IPS-15b (cell line): Measurements from ENCODE around the gene NAB2.

Experiments
- H3K27me3 ChIP-seq: one replicate; pipeline ENCODE4 v1.6.1; 2013; ENCODE audit warnings: low read length; ENCODE audit not compliant: control insufficient read depth, insufficient read depth
- H3K36me3 ChIP-seq: one replicate; pipeline ENCODE4 v1.6.1; 2013; ENCODE audit warnings: low read length; ENCODE audit not compliant: control insufficient read depth, insufficient read depth
- H3K4me1 ChIP-seq: one replicate; pipeline ENCODE4 v1.6.1; 2013; ENCODE audit warnings: mild to moderate bottlenecking, low read length; ENCODE audit not compliant: control insufficient read depth, insufficient read depth
- H3K4me3 ChIP-seq: one replicate; pipeline ENCODE4 v1.5.1; 2013; ENCODE audit warnings: low read depth, low read length
- H3K9ac ChIP-seq: one replicate; pipeline ENCODE4 v1.6.1; 2013; ENCODE audit warnings: low read depth, mild to moderate bottlenecking, low read length
- H3K9me3 ChIP-seq: one replicate; pipeline ENCODE4 v1.6.1; 2013; ENCODE audit warnings: mild to moderate bottlenecking, low read length; ENCODE audit not compliant: control insufficient read depth, insufficient read depth

Gene NAB2

GRCh38 chr12:57134949-57135348 is 46.0 kb downstream of the NAB2 start:
- Histone ChIP-seq H3K27me3 (no peaks in the 10 kb centered on the region), H3K9ac (no peak overlapping the region), H3K4me3 (no peak overlapping the region), H3K36me3 (peaks cover 19% of the 10 kb centered on the region), H3K9me3 (no peaks in the 10 kb centered on the region), H3K4me1 (peaks cover 45% of the 10 kb centered on the region)

GRCh38 chr12:57135527-57136326 is 46.8 kb downstream of the NAB2 start:
- Histone ChIP-seq H3K4me3 (no peak overlapping the region), H3K9me3 (no peaks in the 10 kb centered on the region), H3K27me3 (no peaks in the 10 kb centered on the region), H3K9ac (no peak overlapping the region), H3K36me3 (peaks cover 20% of the 10 kb centered on the region), H3K4me1 (peaks cover 40% of the 10 kb centered on the region)

- Histone ChIP-seq H3K4me1 (peaks cover 13% of the 10 kb centered on the region), H3K27me3 (no peaks in the 10 kb centered on the region), H3K4me3 (no peak overlapping the region), H3K9me3 (no peaks in the 10 kb centered on the region), H3K36me3 (peaks cover 46% of the 10 kb centered on the region), H3K9ac (no peak overlapping the region)
Observed at GRCh38 chr12:57138526-57139272, 49.8 kb downstream of the NAB2 start.

- Histone ChIP-seq H3K4me1 (peaks cover 6% of the 10 kb centered on the region), H3K9ac (no peak overlapping the region), H3K27me3 (no peaks in the 10 kb centered on the region), H3K4me3 (no peak overlapping the region), H3K36me3 (peaks cover 51% of the 10 kb centered on the region), H3K9me3 (no peaks in the 10 kb centered on the region)
Observed at GRCh38 chr12:57139796-57140649, 51.1 kb downstream of the NAB2 start.

- Histone ChIP-seq H3K9me3 (no peaks in the 10 kb centered on the region), H3K27me3 (no peaks in the 10 kb centered on the region), H3K4me1 (peaks cover 2% of the 10 kb centered on the region), H3K36me3 (peaks cover 63% of the 10 kb centered on the region), H3K4me3 (no peak overlapping the region), H3K9ac (no peak overlapping the region)
Observed at GRCh38 chr12:57141249-57141648, 52.3 kb downstream of the NAB2 start.

- H3K27me3 ChIP-seq: no peaks in the 10 kb centered on the region
- H3K4me1 ChIP-seq: peaks cover 2% of the 10 kb centered on the region
- no peak overlapping the region for H3K9ac ChIP-seq
- H3K36me3 ChIP-seq: peaks cover 69% of the 10 kb centered on the region
- no peak overlapping the region for H3K4me3 ChIP-seq
- no peaks in the 10 kb centered on the region for H3K9me3 ChIP-seq
Observed at GRCh38 chr12:57142121-57142520, 53.2 kb downstream of the NAB2 start.

GRCh38 chr12:57142727-57143126 is 53.8 kb downstream of the NAB2 start:
- H3K9me3 ChIP-seq: no peaks in the 10 kb centered on the region
- H3K4me1 ChIP-seq: peaks cover 2% of the 10 kb centered on the region
- peaks cover 73% of the 10 kb centered on the region for H3K36me3 ChIP-seq
- H3K9ac ChIP-seq: no peak overlapping the region
- no peak overlapping the region for H3K4me3 ChIP-seq
- no peaks in the 10 kb centered on the region for H3K27me3 ChIP-seq

GRCh38 chr12:57143454-57143853 is 54.5 kb downstream of the NAB2 start:
- H3K9me3 ChIP-seq: no peaks in the 10 kb centered on the region
- no peaks in the 10 kb centered on the region for H3K4me1 ChIP-seq
- no peak overlapping the region for H3K9ac ChIP-seq
- H3K4me3 ChIP-seq: no peak overlapping the region
- H3K36me3 ChIP-seq: peaks cover 72% of the 10 kb centered on the region
- H3K27me3 ChIP-seq: no peaks in the 10 kb centered on the region
